Mesothelial cell of epicardium (in vitro differentiated cells): ENCODE data around the gene ST14. TPM values are rescaled to one million over a fixed set of nuclear protein-coding genes. Genes with fewer than 3 reads are reported as not detected.

Experiments used
- DNase-seq, 2 experiments: peaks; one replicate each; pipeline ENCODE4 v3.0.0; 2021; ENCODE audit warnings: low spot score in 2 of 2; ENCODE audit not compliant: unreplicated experiment in 2 of 2
- H3K27ac Mint-ChIP-seq: 2 replicates; pipeline ENCODE4 v1.8.0; 2021; ENCODE audit warnings: mixed read lengths
- H3K27me3 Mint-ChIP-seq: 2 replicates; pipeline ENCODE4 v1.8.0; 2021; ENCODE audit warnings: low read depth, mixed read lengths
- H3K36me3 Mint-ChIP-seq: 2 replicates; pipeline ENCODE4 v1.8.0; 2021; ENCODE audit warnings: mixed read lengths
- H3K4me1 Mint-ChIP-seq: 2 replicates; pipeline ENCODE4 v1.8.0; 2021; ENCODE audit warnings: mixed read lengths
- H3K4me3 Mint-ChIP-seq: 2 replicates; pipeline ENCODE4 v1.8.0; 2021; ENCODE audit warnings: mild to moderate bottlenecking, moderate library complexity, mixed read lengths
- H3K9me3 Mint-ChIP-seq: 2 replicates; pipeline ENCODE4 v1.8.0; 2021; ENCODE audit warnings: mixed read lengths
- total RNA-seq: library from RNA; stranded (reverse); gene quantifications from 3 replicates; pipeline ENCODE4 v1.2.1, GENCODE V29; 2021
- TF ChIP-seq, protein P1 (sequence below): fragments of 200-600 bp; sonication (generic); IDR thresholded peaks from one replicate; pipeline ENCODE4 v1.5.0; 2021; ENCODE audit warnings: antibody characterized with exemption; ENCODE audit not compliant: unreplicated experiment

Gene ST14
- total RNA-seq, 1 donor from 2014 or later: 39.6 TPM

DNA sequence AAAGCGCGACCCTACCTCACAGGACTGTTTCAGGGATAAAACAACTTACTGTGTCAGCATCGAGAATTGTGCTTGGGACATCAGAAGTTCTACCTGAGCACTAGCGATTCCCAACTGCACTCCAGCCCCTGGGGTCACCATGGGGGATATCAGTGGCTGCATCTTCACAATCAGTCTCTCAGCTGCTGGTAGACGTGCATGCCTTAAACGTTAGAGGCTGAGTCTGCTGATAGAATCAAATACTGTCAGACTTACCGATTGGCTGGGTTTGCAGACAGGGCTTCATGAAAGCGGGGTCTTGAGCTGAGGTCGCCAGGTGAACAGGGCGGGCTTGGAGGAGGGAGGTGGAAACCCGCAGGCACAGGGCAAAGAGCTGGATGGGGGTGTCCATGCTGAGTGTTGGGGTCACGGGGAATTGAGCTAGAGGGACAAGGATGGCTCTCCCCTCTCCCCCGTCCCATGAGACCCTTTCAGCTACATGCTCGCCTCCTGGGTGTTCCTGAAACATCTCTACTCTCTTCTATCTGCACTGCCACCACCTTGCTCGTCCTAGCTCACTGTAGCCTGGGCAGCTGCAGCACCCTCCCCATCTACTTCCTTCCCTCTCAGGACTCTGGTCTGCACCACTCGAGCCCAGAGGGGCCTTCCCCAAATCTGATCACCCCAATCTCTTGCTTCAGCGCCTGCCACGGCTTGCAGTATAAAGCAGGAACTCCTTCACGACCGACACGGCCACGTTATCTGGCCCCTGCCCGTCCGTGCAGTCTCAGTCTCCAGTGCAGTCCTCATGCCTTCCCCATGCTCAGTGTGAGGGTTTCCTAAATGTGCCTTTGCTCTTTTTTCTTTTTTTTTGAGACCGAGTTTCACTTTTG, 43.5 kb downstream of the ST14 start:
- H3K27ac Mint-ChIP-seq: no peak overlapping the region

DNA sequence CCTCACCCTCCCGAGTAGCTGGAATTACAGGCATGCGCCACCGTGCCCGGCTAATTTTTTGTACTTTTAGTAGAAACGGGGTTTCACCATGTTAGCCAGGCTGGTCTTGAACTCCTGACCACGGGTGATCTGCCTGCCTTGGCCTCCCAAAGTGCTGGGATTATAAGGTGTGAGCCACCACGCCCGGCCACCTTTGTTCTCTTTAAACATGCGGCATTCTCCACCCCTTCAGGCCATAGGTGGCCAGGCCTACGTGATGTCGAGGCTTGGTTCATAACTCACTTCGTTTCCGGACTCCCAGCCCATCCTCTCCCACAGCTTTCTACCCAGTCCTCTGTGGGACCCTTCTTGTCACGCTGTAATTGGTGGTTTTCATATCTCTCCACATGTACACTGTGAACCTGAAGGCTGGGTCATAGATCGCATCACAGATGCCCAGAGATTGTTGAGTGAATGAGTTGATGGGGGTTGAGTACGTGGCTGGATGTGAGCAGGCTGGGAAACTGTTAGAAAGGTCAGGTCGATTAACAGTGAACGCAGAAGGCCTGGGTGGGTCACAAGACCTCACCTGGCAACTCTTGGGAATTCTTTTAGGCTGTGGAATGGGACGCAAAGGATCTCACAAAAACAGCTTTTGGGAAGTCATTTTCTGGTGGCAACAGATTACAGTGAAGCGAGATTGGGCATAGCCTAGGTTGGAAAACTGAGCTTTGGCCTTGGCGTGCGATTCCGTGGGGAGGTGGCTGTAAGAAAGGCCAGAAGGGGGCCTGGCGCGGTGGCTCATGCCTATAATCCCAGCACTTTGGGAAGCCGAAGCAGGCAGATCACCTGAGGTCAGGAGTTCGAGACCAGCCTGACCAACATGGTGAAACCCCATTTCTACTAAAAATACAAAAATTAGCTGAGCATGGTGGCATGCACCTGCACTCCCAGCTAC, 44.5 kb downstream of the ST14 start:
- TF ChIP-seq, protein P1, sequence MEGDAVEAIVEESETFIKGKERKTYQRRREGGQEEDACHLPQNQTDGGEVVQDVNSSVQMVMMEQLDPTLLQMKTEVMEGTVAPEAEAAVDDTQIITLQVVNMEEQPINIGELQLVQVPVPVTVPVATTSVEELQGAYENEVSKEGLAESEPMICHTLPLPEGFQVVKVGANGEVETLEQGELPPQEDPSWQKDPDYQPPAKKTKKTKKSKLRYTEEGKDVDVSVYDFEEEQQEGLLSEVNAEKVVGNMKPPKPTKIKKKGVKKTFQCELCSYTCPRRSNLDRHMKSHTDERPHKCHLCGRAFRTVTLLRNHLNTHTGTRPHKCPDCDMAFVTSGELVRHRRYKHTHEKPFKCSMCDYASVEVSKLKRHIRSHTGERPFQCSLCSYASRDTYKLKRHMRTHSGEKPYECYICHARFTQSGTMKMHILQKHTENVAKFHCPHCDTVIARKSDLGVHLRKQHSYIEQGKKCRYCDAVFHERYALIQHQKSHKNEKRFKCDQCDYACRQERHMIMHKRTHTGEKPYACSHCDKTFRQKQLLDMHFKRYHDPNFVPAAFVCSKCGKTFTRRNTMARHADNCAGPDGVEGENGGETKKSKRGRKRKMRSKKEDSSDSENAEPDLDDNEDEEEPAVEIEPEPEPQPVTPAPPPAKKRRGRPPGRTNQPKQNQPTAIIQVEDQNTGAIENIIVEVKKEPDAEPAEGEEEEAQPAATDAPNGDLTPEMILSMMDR: no peak
- H3K27ac Mint-ChIP-seq: no peak overlapping the region
- peaks cover 6% of the 10 kb centered on the region for H3K9me3 Mint-ChIP-seq
- H3K27me3 Mint-ChIP-seq: peaks cover 1% of the 10 kb centered on the region
- no peak for DNase-seq
- peaks cover 21% of the 10 kb centered on the region for H3K36me3 Mint-ChIP-seq
- no peaks in the 10 kb centered on the region for H3K4me1 Mint-ChIP-seq
- no peak overlapping the region for H3K4me3 Mint-ChIP-seq

More for the DNA sequence above, 43.5 kb downstream of the ST14 start:
- Mint-ChIP-seq H3K4me1 (no peaks in the 10 kb centered on the region), H3K27me3 (peaks cover 1% of the 10 kb centered on the region), H3K9me3 (peaks cover 6% of the 10 kb centered on the region), H3K4me3 (no peak overlapping the region), H3K36me3 (peaks cover 23% of the 10 kb centered on the region)
- DNase-seq: no peak
- TF ChIP-seq, protein P1: no peak

DNA sequence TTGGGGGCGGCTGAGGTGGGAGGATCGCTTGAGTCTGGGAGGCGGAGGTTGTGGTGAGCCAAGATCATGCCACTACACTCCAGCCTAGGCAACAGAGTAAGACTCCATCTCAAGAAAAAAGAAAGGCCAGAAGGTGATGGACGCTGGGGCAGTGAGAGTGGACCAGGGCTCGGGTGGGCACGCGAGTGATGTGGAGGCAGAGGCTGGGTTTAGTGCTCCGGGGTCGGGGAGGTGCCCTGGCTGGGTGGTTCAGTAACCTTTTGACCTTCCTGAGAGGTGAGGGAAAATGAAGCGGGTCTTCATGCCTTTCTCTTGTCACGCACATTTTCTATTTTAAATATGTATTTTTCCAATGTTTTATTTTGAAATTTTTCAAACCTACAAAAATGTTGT, 45.1 kb downstream of the ST14 start:
- no peak overlapping the region for H3K4me3 Mint-ChIP-seq
- H3K27ac Mint-ChIP-seq: no peak overlapping the region
- TF ChIP-seq, protein P1: no peak
- no peaks in the 10 kb centered on the region for H3K4me1 Mint-ChIP-seq
- no peak for DNase-seq
- H3K27me3 Mint-ChIP-seq: peaks cover 1% of the 10 kb centered on the region
- peaks cover 21% of the 10 kb centered on the region for H3K36me3 Mint-ChIP-seq
- H3K9me3 Mint-ChIP-seq: peaks cover 6% of the 10 kb centered on the region

DNA sequence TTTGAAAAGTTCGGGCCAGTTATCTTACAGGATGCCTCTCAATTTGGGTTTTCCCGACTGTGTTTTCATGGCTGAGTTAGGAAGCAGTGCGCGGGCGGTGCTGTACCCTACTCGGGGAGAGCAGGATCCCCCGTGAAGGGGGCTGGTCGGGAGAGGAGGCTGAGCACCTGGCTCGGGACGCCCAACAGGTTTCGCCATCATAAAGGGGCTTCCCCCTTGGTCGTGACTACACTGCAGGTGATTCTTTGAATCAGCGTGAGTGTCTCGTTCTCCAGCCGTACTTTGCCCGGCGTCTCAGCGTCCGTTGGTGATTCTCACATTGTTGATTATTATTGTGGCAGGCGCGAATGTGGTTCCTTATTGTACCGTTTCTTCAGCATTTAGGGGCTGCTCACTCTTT, 46.6 kb downstream of the ST14 start:
- Mint-ChIP-seq H3K36me3 (peaks cover 17% of the 10 kb centered on the region), H3K9me3 (peaks cover 6% of the 10 kb centered on the region), H3K27ac (no peak overlapping the region)

More for the DNA sequence above, 46.6 kb downstream of the ST14 start:
- H3K4me3 Mint-ChIP-seq: no peak overlapping the region
- DNase-seq: no peak
- TF ChIP-seq, protein P1: no peak
- H3K4me1 Mint-ChIP-seq: no peaks in the 10 kb centered on the region
- peaks cover 1% of the 10 kb centered on the region for H3K27me3 Mint-ChIP-seq
